ENCODE measurements around the gene RNF38.
"Not testable (repeated sequence)": the region's sequence is repeated elsewhere in the genome, so short reads cannot be mapped to it uniquely, and the experiment has no call there.

RNF38 gene

DNA sequence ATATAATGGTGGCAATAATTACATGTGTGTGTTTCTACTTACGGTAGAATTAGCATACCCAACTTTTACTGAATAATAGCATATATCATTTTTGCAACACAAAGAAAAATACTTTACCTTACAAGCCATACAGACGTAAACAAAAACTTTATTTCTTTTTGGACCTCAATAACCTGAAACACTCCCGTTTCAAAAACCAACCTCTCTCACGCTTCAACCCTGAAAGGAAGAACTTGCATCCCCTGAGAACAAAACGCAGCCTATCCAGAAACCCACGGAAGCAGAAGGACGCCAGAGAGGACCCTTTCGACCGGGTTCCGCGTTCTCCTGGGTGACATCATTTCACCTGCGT lies at the start of gene RNF38:
RNF38 (minus strand) TSS at position 290 of the 352 bp plus-strand sequence; CDS start at position 129, 161 bp downstream.
- no peak for DNase-seq (ENCODE audit: low read depth)
- TF ChIP-seq, protein P1, sequence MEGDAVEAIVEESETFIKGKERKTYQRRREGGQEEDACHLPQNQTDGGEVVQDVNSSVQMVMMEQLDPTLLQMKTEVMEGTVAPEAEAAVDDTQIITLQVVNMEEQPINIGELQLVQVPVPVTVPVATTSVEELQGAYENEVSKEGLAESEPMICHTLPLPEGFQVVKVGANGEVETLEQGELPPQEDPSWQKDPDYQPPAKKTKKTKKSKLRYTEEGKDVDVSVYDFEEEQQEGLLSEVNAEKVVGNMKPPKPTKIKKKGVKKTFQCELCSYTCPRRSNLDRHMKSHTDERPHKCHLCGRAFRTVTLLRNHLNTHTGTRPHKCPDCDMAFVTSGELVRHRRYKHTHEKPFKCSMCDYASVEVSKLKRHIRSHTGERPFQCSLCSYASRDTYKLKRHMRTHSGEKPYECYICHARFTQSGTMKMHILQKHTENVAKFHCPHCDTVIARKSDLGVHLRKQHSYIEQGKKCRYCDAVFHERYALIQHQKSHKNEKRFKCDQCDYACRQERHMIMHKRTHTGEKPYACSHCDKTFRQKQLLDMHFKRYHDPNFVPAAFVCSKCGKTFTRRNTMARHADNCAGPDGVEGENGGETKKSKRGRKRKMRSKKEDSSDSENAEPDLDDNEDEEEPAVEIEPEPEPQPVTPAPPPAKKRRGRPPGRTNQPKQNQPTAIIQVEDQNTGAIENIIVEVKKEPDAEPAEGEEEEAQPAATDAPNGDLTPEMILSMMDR (IDR thresholded peaks at IDR 0.05; ENCODE audit: insufficient read depth, low read depth, low read length, missing control alignments), result no peak
- H3K4me3 ChIP-seq (ENCODE audit: low read length), result peak within 1 kb of the TSS; percentile 86

- not testable (repeated sequence) for DNase-seq (ENCODE audit: low read depth)
Measured at GRCh38 chr9:36448555-36448954, 48.5 kb upstream of the RNF38 start.

GRCh38 chr9:36448017-36448416 lies 47.9 kb upstream of the RNF38 start:
- TF ChIP-seq, protein P1 (IDR thresholded peaks at IDR 0.05; ENCODE audit: insufficient read depth, low read depth, low read length, missing control alignments), result no peak
- no peak overlapping the region for H3K4me3 ChIP-seq (ENCODE audit: low read length)
- DNase-seq (ENCODE audit: low read depth), result no peak

More at GRCh38 chr9:36448555-36448954, 48.5 kb upstream of the RNF38 start:
- H3K4me3 ChIP-seq (ENCODE audit: low read length), result not testable (repeated sequence)

- not testable (repeated sequence) for DNase-seq (ENCODE audit: low read depth); H3K4me3 ChIP-seq (ENCODE audit: low read length)
Measured at GRCh38 chr9:36446678-36447077, 46.6 kb upstream of the RNF38 start.

DNA sequence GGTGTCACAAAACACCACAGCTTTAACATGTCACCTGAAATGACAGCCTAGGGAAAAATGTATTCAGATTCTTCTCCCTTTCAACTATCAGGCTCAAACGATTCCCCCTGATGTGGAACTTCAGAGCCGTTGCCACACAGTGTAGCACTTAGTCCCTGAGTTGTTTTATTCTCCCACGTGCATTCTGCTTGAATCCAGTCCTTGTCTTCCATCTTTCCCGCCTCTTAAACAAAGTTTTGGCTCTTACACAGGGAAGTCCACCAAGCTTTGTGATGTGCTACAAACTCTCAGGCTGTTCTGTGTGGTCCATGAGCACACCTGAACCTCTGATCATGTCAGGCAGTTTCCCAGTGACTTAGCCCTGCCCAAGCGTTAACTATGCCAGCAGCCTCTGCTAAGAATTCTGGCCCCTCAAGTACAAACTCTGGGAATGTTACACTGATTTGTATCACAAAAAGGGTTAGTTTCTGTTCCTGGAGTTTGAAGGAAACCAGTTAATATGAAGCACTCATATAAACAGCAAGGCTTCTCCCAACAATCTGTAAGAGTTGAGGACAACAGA lies 45.8 kb upstream of the RNF38 start:
- TF ChIP-seq, protein P1 (IDR thresholded peaks at IDR 0.05; ENCODE audit: insufficient read depth, low read depth, low read length, missing control alignments), result no peak
- no peak overlapping the region for H3K4me3 ChIP-seq (ENCODE audit: low read length)
- no peak for DNase-seq (ENCODE audit: low read depth)

DNA sequence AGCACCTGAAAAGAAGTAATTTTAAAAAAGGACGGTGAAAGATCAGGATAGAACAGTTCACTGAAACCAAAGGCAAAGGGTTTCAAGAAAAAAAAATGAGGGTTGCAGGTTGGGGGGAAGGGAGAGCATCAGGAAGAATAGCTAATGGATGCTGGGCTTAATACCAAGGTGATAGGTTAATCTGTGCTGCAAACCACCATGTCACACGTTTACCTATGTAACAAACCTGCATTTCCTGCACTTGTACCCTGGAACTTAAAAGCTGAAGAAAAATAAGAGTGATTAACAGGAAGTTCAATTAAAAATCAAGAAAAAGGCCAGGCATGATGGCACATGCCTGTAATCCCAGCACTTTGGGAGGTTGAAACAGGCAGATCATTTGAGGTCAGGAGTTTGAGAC lies 44.1 kb upstream of the RNF38 start:
- H3K4me3 ChIP-seq (ENCODE audit: low read length), result no peak overlapping the region
- peak; percentile 3 for DNase-seq (ENCODE audit: low read depth)
- TF ChIP-seq, protein P1 (IDR thresholded peaks at IDR 0.05; ENCODE audit: insufficient read depth, low read depth, low read length, missing control alignments), result no peak

DNA sequence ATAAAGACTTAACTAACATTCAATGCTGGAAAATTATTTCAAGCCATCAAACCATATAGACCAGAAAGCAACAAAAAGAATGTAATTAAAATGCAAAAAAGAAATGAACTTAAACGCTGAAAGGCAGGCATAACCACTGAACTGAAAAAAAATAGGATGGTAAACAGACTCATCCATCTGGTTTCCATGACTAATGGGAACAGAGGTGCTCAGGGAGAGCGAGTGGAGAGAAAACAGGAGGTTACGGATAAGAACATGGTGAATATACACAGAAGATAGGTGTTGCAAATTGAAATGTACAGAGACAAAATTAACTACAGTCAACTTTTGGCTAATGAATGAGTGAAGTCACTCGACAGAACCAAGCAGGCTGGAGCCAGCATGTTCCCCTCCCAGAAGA lies 43.5 kb upstream of the RNF38 start:
- peak; percentile 66 for DNase-seq (ENCODE audit: low read depth)

GRCh38 chr9:36442710-36443109 lies 42.6 kb upstream of the RNF38 start:
- DNase-seq (ENCODE audit: low read depth), result no peak
- H3K4me3 ChIP-seq (ENCODE audit: low read length), result no peak overlapping the region
- TF ChIP-seq, protein P1 (IDR thresholded peaks at IDR 0.05; ENCODE audit: insufficient read depth, low read depth, low read length, missing control alignments), result no peak

More for the DNA sequence above, 43.5 kb upstream of the RNF38 start:
- TF ChIP-seq, protein P1 (IDR thresholded peaks at IDR 0.05; ENCODE audit: insufficient read depth, low read depth, low read length, missing control alignments), result no peak
- no peak overlapping the region for H3K4me3 ChIP-seq (ENCODE audit: low read length)

All from epithelial cell of esophagus (primary cell).